ENCODE results near the gene EEF1B2. TPM values are rescaled to one million over a fixed set of nuclear protein-coding genes. Genes with fewer than 3 reads are reported as not detected.
"Not testable (repeated sequence)": the region's sequence is repeated elsewhere in the genome, so short reads cannot be mapped to it uniquely, and the experiment has no call there.

The EEF1B2 gene
- total RNA-seq, 4 donors from 2014 or later, result 252 to 766 (median 327) TPM

DNA sequence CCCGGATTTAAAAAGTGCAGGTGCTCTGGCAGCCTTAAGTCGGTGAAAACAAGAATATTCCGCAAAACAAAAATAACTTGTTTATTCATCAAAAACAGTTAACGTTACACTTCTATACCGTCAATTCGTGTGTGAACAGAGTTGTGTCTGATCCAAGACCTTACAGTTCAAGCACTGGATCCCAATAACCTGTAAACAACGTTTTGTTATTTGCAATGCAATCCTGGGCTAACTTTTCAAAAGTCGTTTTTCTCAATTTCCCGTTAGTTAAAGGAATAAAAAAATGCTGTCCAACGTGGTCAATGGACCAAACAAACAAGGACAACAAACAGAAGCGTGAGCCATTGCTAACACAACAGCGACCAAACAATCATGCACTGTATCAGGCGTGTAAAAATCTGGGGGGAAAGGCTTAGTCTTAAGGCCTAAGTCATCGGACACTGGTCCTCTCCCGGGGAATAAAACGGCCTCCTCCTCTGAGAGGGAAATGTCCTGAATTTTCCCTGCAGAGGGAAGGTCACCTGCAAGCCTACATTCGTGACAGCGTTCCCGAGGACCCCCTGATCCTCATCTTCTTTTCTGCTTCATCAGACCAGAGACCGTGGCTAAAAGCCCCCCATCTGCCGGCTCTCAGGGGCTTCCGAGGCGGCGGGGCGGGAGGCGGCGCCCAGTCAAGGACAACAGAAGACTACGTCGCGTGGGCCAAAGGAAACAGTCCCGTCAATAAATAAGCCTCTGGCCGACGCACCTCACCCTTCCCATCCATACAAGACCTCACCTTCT is 941 bp upstream of the EEF1B2 start:
- DNase-seq, result no peak
- Histone ChIP-seq H3K27me3 (no peaks in the 10 kb centered on the region), H3K4me3 (replicated peaks in 1 of 3) (peak overlapping the region; percentile 47 to 78 (median 50)), H3K4me1 (peaks cover 10 to 23% of the 10 kb centered on the region in 2 donors), H3K27ac (peak overlapping the region; percentile 76 to 95 (median 89)), H3K36me3 (peaks cover 13 to 28% of the 10 kb centered on the region in 2 donors), H3K9me3 (no peaks in the 10 kb centered on the region)
- intact Hi-C loops (cut with DNase I), result no loop called here
- 0 to 1% methylated on average over 21 to 33 of the region's 33 CpGs for WGBS, 2 donors
- TF ChIP-seq CTCF (IDR thresholded peaks at IDR 0.05) (peak in 1 of 6 experiments; percentile 10), POLR2A (IDR thresholded peaks at IDR 0.05) (no peak)

- Histone ChIP-seq H3K27ac (peak overlapping the region; percentile 65 to 95 (median 89)), H3K27me3 (no peaks in the 10 kb centered on the region), H3K4me3 (replicated peaks in 1 of 3) (peak overlapping the region; percentile 50 to 78 (median 75)), H3K4me1 (peaks cover 10 to 23% of the 10 kb centered on the region in 2 donors), H3K36me3 (peaks cover 13 to 28% of the 10 kb centered on the region in 2 donors), H3K9me3 (no peaks in the 10 kb centered on the region)
- no peak for TF ChIP-seq CTCF (IDR thresholded peaks at IDR 0.05)
- no peak for TF ChIP-seq POLR2A (IDR thresholded peaks at IDR 0.05)
- 6 to 8% methylated on average over 27 to 28 of the region's 30 CpGs for WGBS, 2 donors
- intact Hi-C loops (cut with DNase I), result no loop called here
- DNase-seq, result peak in 1 of 2 donors; percentile 51
Observed at GRCh38 chr2:206160125-206160806, 571 bp downstream of the EEF1B2 start.

DNA sequence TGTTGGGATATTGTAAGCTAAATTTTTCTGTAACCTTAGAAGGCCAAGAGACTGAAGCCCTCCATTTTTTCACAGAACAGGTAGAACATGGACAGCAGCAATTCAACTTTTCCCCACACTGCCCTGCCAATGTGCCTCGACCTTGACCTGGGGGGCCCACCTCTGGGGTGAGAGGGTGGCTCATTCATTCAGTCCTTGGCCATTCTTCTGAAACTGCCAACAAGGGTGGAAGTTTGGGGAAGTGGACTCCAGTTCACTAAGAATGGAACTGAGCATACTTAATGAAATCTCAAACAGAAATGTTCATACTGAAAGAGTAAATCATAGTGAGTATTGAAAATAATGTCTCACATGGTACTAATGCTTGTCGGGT is 1.1 kb downstream of the EEF1B2 start:
- H3K27me3 ChIP-seq, result no peaks in the 10 kb centered on the region
- intact Hi-C loops (cut with DNase I), result no loop called here
- peak overlapping the region in 1 of 3 donors; percentile 78 for H3K4me3 ChIP-seq (replicated peaks in 1 of 3)
- peaks cover 10 to 23% of the 10 kb centered on the region in 2 donors for H3K4me1 ChIP-seq
- H3K36me3 ChIP-seq, result peaks cover 13 to 28% of the 10 kb centered on the region in 2 donors
- no peaks in the 10 kb centered on the region for H3K9me3 ChIP-seq
- peak overlapping the region in 1 of 3 donors; percentile 95 for H3K27ac ChIP-seq
- DNase-seq, result no peak
- no peak for TF ChIP-seq POLR2A (IDR thresholded peaks at IDR 0.05)
- no peak for TF ChIP-seq CTCF (IDR thresholded peaks at IDR 0.05)
- 63 to 72% methylated on average over 2 of the region's 2 CpGs for WGBS, 2 donors

DNA sequence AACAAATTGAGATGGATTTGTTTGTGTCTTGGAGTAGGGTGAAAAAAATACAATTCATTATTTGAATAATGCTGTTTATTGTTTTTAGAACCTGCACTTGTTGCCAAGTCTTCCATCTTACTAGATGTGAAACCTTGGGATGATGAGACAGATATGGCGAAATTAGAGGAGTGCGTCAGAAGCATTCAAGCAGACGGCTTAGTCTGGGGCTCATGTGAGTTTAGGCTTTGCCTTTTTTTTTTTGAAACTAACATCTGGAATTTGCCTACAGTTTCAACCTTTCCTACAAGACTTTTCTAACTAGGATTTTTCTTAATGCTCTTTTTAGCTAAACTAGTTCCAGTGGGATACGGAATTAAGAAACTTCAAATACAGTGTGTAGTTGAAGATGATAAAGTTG is 2.7 kb downstream of the EEF1B2 start:
- H3K27me3 ChIP-seq; DNase-seq; H3K9me3 ChIP-seq; intact Hi-C loops (cut with DNase I); H3K27ac ChIP-seq; H3K4me3 ChIP-seq (replicated peaks in 1 of 3): not testable (repeated sequence)
- 93 to 96% methylated on average over 4 of the region's 4 CpGs for WGBS, 2 donors
- peaks cover 7 to 20% of the 10 kb centered on the region in 2 donors for H3K4me1 ChIP-seq
- H3K36me3 ChIP-seq, result peaks cover 13 to 28% of the 10 kb centered on the region in 2 donors

GRCh38 chr2:206163251-206163880 is 3.7 kb downstream of the EEF1B2 start:
- Histone ChIP-seq H3K9me3 (no peaks in the 10 kb centered on the region), H3K27ac (no peak overlapping the region), H3K36me3 (peaks cover 13 to 28% of the 10 kb centered on the region in 2 donors), H3K4me3 (replicated peaks in 1 of 3) (no peak overlapping the region), H3K27me3 (no peaks in the 10 kb centered on the region), H3K4me1 (peaks cover 4 to 11% of the 10 kb centered on the region in 2 donors)
- TF ChIP-seq CTCF (IDR thresholded peaks at IDR 0.05) (no peak), POLR2A (IDR thresholded peaks at IDR 0.05) (no peak)
- intact Hi-C loops (cut with DNase I), result no loop called here
- DNase-seq, result no peak
- WGBS, 2 donors, result 85 to 95% methylated on average over 3 of the region's 3 CpGs
